RWPE1 (cell line): ENCODE data around the gene ADCYAP1R1.

ENCODE experiments used
- CTCF ChIA-PET: fragments of 350-600 bp; sonication (Branson Sonifier 250); formaldehyde crosslinking; extraction: SDS; loops from one replicate; lab custom pipeline; 2021; lab: Yijun Ruan, JAX
- POLR2A ChIA-PET: fragments of 400-600 bp; formaldehyde crosslinking; extraction: SDS; loops from one replicate; lab custom pipeline; 2020; ENCODE audit warnings: antibody characterized with exemption; ENCODE audit not compliant: low non-redundant PET; lab: Yijun Ruan, JAX
- DNase-seq: peaks from one replicate; pipeline ENCODE4 v3.0.0; 2012; ENCODE audit warnings: low spot score
- H3K27ac ChIP-seq: fragments of 450-650 bp; 2 replicates; pipeline ENCODE4 v1.5.1; 2017
- CTCF ChIP-seq: fragments of 450-650 bp; conservative IDR thresholded peaks from 2 replicates; pipeline ENCODE4 v1.5.1; 2017; ENCODE audit warnings: low read depth, mild to moderate bottlenecking

ADCYAP1R1 gene

GRCh38 chr7:31029251-31030042 is 22.7 kb upstream of the ADCYAP1R1 start:
- DNase-seq: no peak

GRCh38 chr7:31033674-31034300 is 18.3 kb upstream of the ADCYAP1R1 start:
- ChIA-PET CTCF (interaction anchor here (0.9 kb wide), 1 partner anchor 95 kb away, joined by 3 read pairs; no protein-coding TSS in a partner anchor), POLR2A (no interaction called here)
- no peak for DNase-seq
- H3K27ac ChIP-seq: no peak overlapping the region
- no peak for TF ChIP-seq CTCF

More at GRCh38 chr7:31029251-31030042, 22.7 kb upstream of the ADCYAP1R1 start:
- POLR2A ChIA-PET: no interaction called here
- no peak for TF ChIP-seq CTCF
- no peak overlapping the region for H3K27ac ChIP-seq
- CTCF ChIA-PET: interaction anchor here (0.6 kb wide), 1 partner anchor 650 kb away, joined by 6 read pairs; no protein-coding TSS in a partner anchor

GRCh38 chr7:31036924-31037323 is 15.2 kb upstream of the ADCYAP1R1 start:
- POLR2A ChIA-PET: no interaction called here
- CTCF ChIA-PET: interaction anchor here (0.7 kb wide), 1 partner anchor 29 kb away, joined by 3 read pairs; no protein-coding TSS in a partner anchor
- no peak for TF ChIP-seq CTCF
- no peak overlapping the region for H3K27ac ChIP-seq
- DNase-seq: no peak

- no peak for DNase-seq
- H3K27ac ChIP-seq: no peak overlapping the region
- ChIA-PET CTCF (no interaction called here), POLR2A (no interaction called here)
- TF ChIP-seq CTCF: no peak
Measured at GRCh38 chr7:31043051-31043471, 9.0 kb upstream of the ADCYAP1R1 start.

- ChIA-PET CTCF (no interaction called here), POLR2A (no interaction called here)
- no peak overlapping the region for H3K27ac ChIP-seq
- no peak for TF ChIP-seq CTCF
- no peak for DNase-seq
Measured at GRCh38 chr7:31044529-31044928, 7.6 kb upstream of the ADCYAP1R1 start.

GRCh38 chr7:31046723-31047122 is 5.4 kb upstream of the ADCYAP1R1 start:
- no peak for TF ChIP-seq CTCF
- POLR2A ChIA-PET: no interaction called here
- DNase-seq: no peak
- H3K27ac ChIP-seq: no peak overlapping the region
- CTCF ChIA-PET: no interaction called here
